ENCODE results near the gene DYSF. TPM values are rescaled to one million over a fixed set of nuclear protein-coding genes. Genes with fewer than 3 reads are reported as not detected.

DYSF gene
- polyA plus RNA-seq, 1 of the 3 experiments (the other 2 are of a cell fraction) = 0.10 TPM

GRCh38 chr2:71613953-71614925 is 160.9 kb downstream of the DYSF start (continued):
- TF ChIP-seq FOXJ3 (CRISPR knock-in tag; IDR thresholded peaks at IDR 0.05) (no peak), MAX (IDR thresholded peaks at IDR 0.05; ENCODE audit: low read depth) (no peak), RCOR1 (IDR thresholded peaks at IDR 0.05; ENCODE audit: low read length) (no peak), JUND (IDR thresholded peaks at IDR 0.05) (no peak), MXI1 (IDR thresholded peaks at IDR 0.05; ENCODE audit: low read depth, low read length) (no peak)

- H2AFZ ChIP-seq (ENCODE audit: low read depth) = no peak overlapping the region
- 54% methylated on average over 6 of the region's 9 CpGs for WGBS (ENCODE audit: low lambda C conversion rate)
These were observed 161.8 kb downstream of the DYSF start for GRCh38 chr2:71614976-71615766.

GRCh38 chr2:71615767-71616730 is 162.7 kb downstream of the DYSF start:
- CTCF ChIA-PET = interaction anchor here (1.3 kb wide), 1 partner anchor 535 kb away, joined by 3 read pairs; no protein-coding TSS in a partner anchor
- Histone ChIP-seq H3K27ac (ENCODE audit: low read depth in 2 of 2, low read length in 1 of 2) (no peak overlapping the region), H3K9ac (no peak overlapping the region), H3K9me3 (no peaks in the 10 kb centered on the region), H3F3A (replicated peaks; ENCODE audit: insufficient read depth) (peaks cover 2% of the 10 kb centered on the region), H3K9me2 (no peaks in the 10 kb centered on the region), H2AFZ (ENCODE audit: low read depth) (no peak overlapping the region), H3K4me1 (ENCODE audit: control insufficient read depth in 1 of 2, insufficient read depth in 2 of 2, low read depth in 1 of 2, low read length in 1 of 2) (peaks cover 0 to 2% of the 10 kb centered on the region in 2 experiments; a peak in 1 of 4 replicates), H3K79me2 (ENCODE audit: insufficient read depth) (no peaks in the 10 kb centered on the region), H3K36me3 (replicated peaks in 1 of 2; ENCODE audit: control insufficient read depth in 1 of 2, insufficient read depth in 2 of 2, low read length in 1 of 2) (no peaks in the 10 kb centered on the region), H3K4me3 (ENCODE audit: low read depth in 2 of 2, low read length in 1 of 2) (no peak overlapping the region), H4K20me1 (ENCODE audit: insufficient read depth) (no peaks in the 10 kb centered on the region), H3K27me3 (ENCODE audit: insufficient read depth) (no peaks in the 10 kb centered on the region), H3K4me2 (no peak overlapping the region)
- 34% methylated on average over 10 of the region's 13 CpGs for WGBS (ENCODE audit: low lambda C conversion rate)
- POLR2A ChIA-PET = no interaction called here
- DNase-seq = no peak
- TF ChIP-seq CHD2 (IDR thresholded peaks at IDR 0.05; ENCODE audit: low read length, partially characterized antibody) (no peak), NRF1 (IDR thresholded peaks at IDR 0.05; ENCODE audit: low read depth, low read length) (no peak), SMC3 (IDR thresholded peaks at IDR 0.05; ENCODE audit: low read depth, low read length) (no peak), REST (IDR thresholded peaks at IDR 0.05; ENCODE audit: low read depth, low read length) (no peak), YY1 (IDR thresholded peaks at IDR 0.05; ENCODE audit: low read depth) (no peak), GABPA (IDR thresholded peaks at IDR 0.05; ENCODE audit: low read depth) (no peak), EP300 (IDR thresholded peaks at IDR 0.05; ENCODE audit: borderline replicate concordance in 1 of 2, low read depth in 1 of 2, low read length in 1 of 2) (no peak), GATA2 (CRISPR knock-in tag; IDR thresholded peaks at IDR 0.05) (no peak), SIN3A (IDR thresholded peaks at IDR 0.05; ENCODE audit: borderline replicate concordance, low read depth, low read length) (no peak), RCOR1 (IDR thresholded peaks at IDR 0.05; ENCODE audit: low read length) (no peak), PBX3 (IDR thresholded peaks at IDR 0.05) (no peak)

More at GRCh38 chr2:71614976-71615766, 161.8 kb downstream of the DYSF start:
- Histone ChIP-seq H3F3A (replicated peaks; ENCODE audit: insufficient read depth) (peaks cover 2% of the 10 kb centered on the region), H4K20me1 (ENCODE audit: insufficient read depth) (no peaks in the 10 kb centered on the region), H3K9me3 (no peaks in the 10 kb centered on the region), H3K4me2 (no peak overlapping the region), H3K27me3 (ENCODE audit: insufficient read depth) (no peaks in the 10 kb centered on the region), H3K4me1 (ENCODE audit: control insufficient read depth in 1 of 2, insufficient read depth in 2 of 2, low read depth in 1 of 2, low read length in 1 of 2) (peaks cover 0 to 2% of the 10 kb centered on the region in 2 experiments; a peak in 1 of 4 replicates), H3K36me3 (replicated peaks in 1 of 2; ENCODE audit: control insufficient read depth in 1 of 2, insufficient read depth in 2 of 2, low read length in 1 of 2) (no peaks in the 10 kb centered on the region), H3K27ac (ENCODE audit: low read depth in 2 of 2, low read length in 1 of 2) (no peak overlapping the region), H3K79me2 (ENCODE audit: insufficient read depth) (no peaks in the 10 kb centered on the region), H3K9ac (no peak overlapping the region), H3K9me2 (no peaks in the 10 kb centered on the region), H3K4me3 (ENCODE audit: low read depth in 2 of 2, low read length in 1 of 2) (no peak overlapping the region)
- CTCF ChIA-PET = interaction anchor here (1.3 kb wide), 1 partner anchor 536 kb away, joined by 3 read pairs; no protein-coding TSS in a partner anchor
- peak; percentile 21 for DNase-seq
- TF ChIP-seq EP300 (IDR thresholded peaks at IDR 0.05; ENCODE audit: borderline replicate concordance in 1 of 2, low read depth in 1 of 2, low read length in 1 of 2) (no peak), MEF2A (IDR thresholded peaks at IDR 0.05; ENCODE audit: borderline replicate concordance, low read depth) (no peak)
- POLR2A ChIA-PET = no interaction called here
